ENCODE data around the gene HBD. TPM values are rescaled to one million over a fixed set of nuclear protein-coding genes. Genes with fewer than 3 reads are reported as not detected.

HBD gene
- polyA plus RNA-seq, 2 of the 4 experiments (the other 2 are of a cell fraction), result not detected

GRCh38 chr11:5226732-5227310 lies 7.5 kb downstream of the HBD start, which contains the start of gene HBB:
TSS of gene HBB (minus strand) at chr11:5227071. CDS start at chr11:5227021, 50 bp downstream.
- Histone ChIP-seq H3K4me1 (no peaks in the 10 kb centered on the region), H3K27ac (no peak within 1 kb of the TSS), H3K9me3 (no peaks in the 10 kb centered on the region), H3K4me2 (no peak within 1 kb of the TSS), H3K4me3 (no peak within 1 kb of the TSS)
- TF ChIP-seq ZFP36 (IDR thresholded peaks at IDR 0.05; ENCODE audit: borderline replicate concordance, partially characterized antibody), result no peak
- TF ChIP-seq CBX2 (IDR thresholded peaks at IDR 0.05; ENCODE audit: borderline replicate concordance, low read depth), result no peak
- no peak for TF ChIP-seq RCOR1 (IDR thresholded peaks at IDR 0.05; ENCODE audit: low read depth, low read length)
- TF ChIP-seq CTCF (IDR thresholded peaks at IDR 0.05), result no peak
- no peak for TF ChIP-seq FOSL2 (IDR thresholded peaks at IDR 0.05)
- TF ChIP-seq FOSL2 (CRISPR knock-in tag; IDR thresholded peaks at IDR 0.05), result no peak
- no peak for TF ChIP-seq CHD2 (IDR thresholded peaks at IDR 0.05; ENCODE audit: low read length, partially characterized antibody)
- CTCF ChIA-PET, result interaction anchor here (0.6 kb wide), 1 partner anchor 461 kb away, joined by 4 read pairs; no protein-coding TSS in a partner anchor
- DNase-seq (ENCODE audit: low read depth in 1 of 2, low spot score in 1 of 2), result no peak
- WGBS (ENCODE audit: missing lambda C conversion rate), result 24% methylated on average over 3 of the region's 3 CpGs
- POLR2A ChIA-PET, result no interaction called here
- no peak for FAIRE-seq
- no peak for ATAC-seq

- Histone ChIP-seq H3K9me3 (no peaks in the 10 kb centered on the region), H3K27ac (no peak overlapping the region), H3K4me1 (no peaks in the 10 kb centered on the region), H3K4me2 (no peak overlapping the region), H3K4me3 (no peak overlapping the region)
- POLR2A ChIA-PET, result no interaction called here
- FAIRE-seq (no peak), DNase-seq (ENCODE audit: low read depth in 1 of 2, low spot score in 1 of 2) (no peak), ATAC-seq (no peak)
- TF ChIP-seq CTCF (IDR thresholded peaks at IDR 0.05) (no peak), E2F6 (IDR thresholded peaks at IDR 0.05; ENCODE audit: borderline replicate concordance, low read depth) (no peak), SREBF2 (IDR thresholded peaks at IDR 0.05) (no peak), RNF2 (IDR thresholded peaks at IDR 0.05; ENCODE audit: borderline replicate concordance, low read depth) (no peak), MAZ (IDR thresholded peaks at IDR 0.05; ENCODE audit: borderline replicate concordance, low read depth, low read length) (no peak), HOXA7 (CRISPR knock-in tag; IDR thresholded peaks at IDR 0.05) (no peak)
- WGBS (ENCODE audit: missing lambda C conversion rate), result 29% methylated on average over 2 of the region's 2 CpGs
- CTCF ChIA-PET, result no interaction called here
Measured at GRCh38 chr11:5225480-5225871, 8.8 kb downstream of the HBD start.

- 46% methylated on average over 6 of the region's 6 CpGs for WGBS (ENCODE audit: missing lambda C conversion rate)
- FAIRE-seq, result no peak
- Histone ChIP-seq H3K4me1 (no peaks in the 10 kb centered on the region), H3K4me3 (no peak overlapping the region), H3K27ac (no peak overlapping the region), H3K9me3 (no peaks in the 10 kb centered on the region), H3K4me2 (no peak overlapping the region)
- CTCF ChIA-PET, result no interaction called here
- no peak for ATAC-seq
- DNase-seq (ENCODE audit: low read depth in 1 of 2, low spot score in 1 of 2), result no peak
- POLR2A ChIA-PET, result no interaction called here
- TF ChIP-seq MAZ (IDR thresholded peaks at IDR 0.05; ENCODE audit: borderline replicate concordance, low read depth, low read length) (no peak), JUN (IDR thresholded peaks at IDR 0.05) (no peak), RFX5 (IDR thresholded peaks at IDR 0.05) (no peak), RAD21 (conservative IDR thresholded peaks at IDR 0.05 in 1 of 2, IDR thresholded peaks at IDR 0.05 in 1 of 2) (no peak), FOXS1 (CRISPR knock-in tag; IDR thresholded peaks at IDR 0.05) (no peak), ZC3H11A (IDR thresholded peaks at IDR 0.05) (no peak), ZNF302 (CRISPR knock-in tag; IDR thresholded peaks at IDR 0.05) (no peak), RNF2 (IDR thresholded peaks at IDR 0.05; ENCODE audit: borderline replicate concordance, low read depth) (no peak), RARB (CRISPR knock-in tag; IDR thresholded peaks at IDR 0.05) (no peak), MAX (IDR thresholded peaks at IDR 0.05) (no peak), CBX2 (IDR thresholded peaks at IDR 0.05; ENCODE audit: borderline replicate concordance, low read depth) (no peak), MAFK (IDR thresholded peaks at IDR 0.05; ENCODE audit: partially characterized antibody) (no peak), RCOR1 (IDR thresholded peaks at IDR 0.05; ENCODE audit: low read depth, low read length) (no peak), FOSL2 (IDR thresholded peaks at IDR 0.05) (no peak), FOSL2 (CRISPR knock-in tag; IDR thresholded peaks at IDR 0.05) (no peak), KDM1A (IDR thresholded peaks at IDR 0.05; ENCODE audit: low read depth) (no peak)
Measured at GRCh38 chr11:5224538-5225479, 9.5 kb downstream of the HBD start.

All from A549 (cell line).